ENCODE data around the gene SMIM23. TPM values are rescaled to one million over a fixed set of nuclear protein-coding genes. Genes with fewer than 3 reads are reported as not detected.

Gene SMIM23
- not detected in 2 replicates for total RNA-seq (2014; rRNA removed; shearing (Covaris generic))
- not detected in 2 replicates for polyA plus RNA-seq (2015; cell fraction: cytosol; rRNA removed)
- polyA plus RNA-seq (2015; cell fraction: nucleus; rRNA removed), result not detected in 2 replicates

DNA sequence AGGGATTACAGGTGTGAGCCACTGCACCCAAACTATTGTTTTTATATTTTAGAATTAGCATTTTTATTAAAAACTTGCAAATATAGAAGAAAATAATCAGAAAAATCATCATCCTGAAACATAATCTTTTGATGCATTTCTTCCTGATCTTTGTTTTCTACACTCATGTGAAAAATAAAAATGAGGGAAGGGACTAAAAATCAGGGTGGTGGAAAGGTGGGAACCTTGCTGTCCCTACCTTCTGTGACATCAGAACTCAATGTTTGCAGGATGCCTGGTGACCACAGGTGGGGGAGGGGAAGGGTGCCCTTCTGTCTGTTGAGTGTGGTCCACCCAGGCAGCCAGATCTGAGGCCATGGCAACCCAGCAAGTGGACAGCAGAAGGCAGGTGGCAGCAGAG lies at the start of gene SMIM23:
TSS of gene SMIM23 (plus strand) at position 301 of the 400 bp plus-strand sequence. CDS start at position 356, 55 bp downstream.
- DNase-seq (ENCODE audit: low read depth, low spot score), result no peak
- in situ Hi-C loops (cut with HindIII; ENCODE audit: low pct_unique_long_range_greater_than_20kb, low sequenced_read_pairs), result no loop called here

DNA sequence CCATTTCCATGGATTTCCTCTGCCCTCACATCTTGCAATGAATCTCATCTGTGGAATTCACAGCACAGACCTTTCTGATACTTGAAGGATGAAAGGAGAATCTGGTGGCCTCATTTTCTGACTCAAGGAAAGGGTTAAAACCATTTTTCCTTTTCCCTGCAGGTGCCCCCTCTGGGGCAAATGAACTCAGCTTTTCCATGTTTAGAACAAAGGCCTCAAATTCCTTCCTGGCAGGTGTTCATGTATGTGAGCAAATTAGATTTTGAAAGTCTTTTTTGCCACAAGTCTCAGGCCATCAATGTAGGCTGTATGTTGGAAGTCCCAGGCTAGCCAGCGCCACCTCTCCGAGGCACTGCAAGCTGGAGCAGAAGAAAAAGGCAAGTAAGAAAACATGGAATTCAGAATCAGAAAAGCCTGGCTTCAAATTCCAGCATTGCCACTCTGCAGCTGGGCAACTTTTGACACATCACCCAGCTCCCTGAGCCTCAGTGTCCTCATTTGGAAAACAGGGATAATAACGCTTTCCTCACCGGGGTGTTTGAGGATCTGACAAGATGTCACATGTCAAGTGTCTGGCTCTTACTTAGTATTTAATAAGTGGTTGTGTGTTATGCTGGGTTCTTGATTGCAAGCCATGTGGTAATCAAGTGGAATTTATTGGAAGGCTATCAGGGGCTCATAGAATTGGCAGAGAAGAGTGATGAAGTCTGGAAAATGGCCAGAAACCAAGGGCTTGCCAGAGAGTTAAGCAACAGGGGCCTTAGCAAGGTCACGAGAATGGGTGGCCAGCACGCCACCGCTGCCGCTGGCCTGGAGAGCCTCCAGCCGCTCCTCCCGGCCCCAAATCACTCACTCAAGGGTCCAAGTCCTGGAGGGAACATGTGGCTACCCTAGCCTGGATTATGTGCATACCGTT lies 48.4 kb upstream of the SMIM23 start:
- in situ Hi-C loops (cut with HindIII; ENCODE audit: low pct_unique_long_range_greater_than_20kb, low sequenced_read_pairs), result no loop called here
- no peak for DNase-seq (ENCODE audit: low read depth, low spot score)

DNA sequence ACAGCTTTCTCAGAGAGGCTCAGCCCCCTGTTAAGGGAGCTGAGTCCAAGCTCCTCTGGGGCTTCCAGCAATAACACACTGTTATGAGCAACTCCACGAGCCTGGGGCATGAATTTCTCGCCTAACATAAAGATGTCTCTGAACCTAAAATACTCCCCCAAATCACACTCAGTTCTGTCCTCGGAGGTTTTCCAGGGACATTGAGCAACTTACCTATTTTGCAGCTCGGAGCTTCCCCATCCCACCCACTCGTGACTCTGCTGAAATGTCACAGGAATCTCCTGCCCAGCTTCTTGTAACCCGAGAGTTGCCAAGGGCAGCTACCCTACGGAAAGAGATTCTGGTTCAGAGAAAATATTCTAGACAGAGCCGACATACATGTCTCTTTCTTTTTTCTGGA lies 47.1 kb upstream of the SMIM23 start:
- in situ Hi-C loops (cut with HindIII; ENCODE audit: low pct_unique_long_range_greater_than_20kb, low sequenced_read_pairs), result no loop called here
- no peak for DNase-seq (ENCODE audit: low read depth, low spot score)

DNA sequence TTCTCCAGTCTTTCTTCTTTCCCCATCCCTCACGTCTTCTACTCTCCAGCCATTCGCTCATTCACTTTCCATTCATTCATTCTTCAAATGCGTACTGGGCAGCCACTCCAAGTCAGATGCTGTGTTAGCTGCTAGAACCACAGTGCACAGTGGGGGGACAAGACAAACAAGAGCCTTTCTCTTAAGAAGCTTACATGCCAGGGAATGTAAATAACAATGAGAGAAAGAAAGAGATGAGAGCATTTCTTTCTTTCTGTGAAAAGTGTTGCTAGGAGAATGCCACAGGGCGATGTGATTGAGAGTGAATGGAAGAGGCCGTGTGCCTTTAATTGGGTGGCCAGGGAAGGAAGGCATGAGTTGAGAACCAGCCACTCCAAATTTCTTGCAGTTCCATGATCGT lies 46.3 kb upstream of the SMIM23 start:
- in situ Hi-C loops (cut with HindIII; ENCODE audit: low pct_unique_long_range_greater_than_20kb, low sequenced_read_pairs), result no loop called here
- DNase-seq (ENCODE audit: low read depth, low spot score), result no peak

DNA sequence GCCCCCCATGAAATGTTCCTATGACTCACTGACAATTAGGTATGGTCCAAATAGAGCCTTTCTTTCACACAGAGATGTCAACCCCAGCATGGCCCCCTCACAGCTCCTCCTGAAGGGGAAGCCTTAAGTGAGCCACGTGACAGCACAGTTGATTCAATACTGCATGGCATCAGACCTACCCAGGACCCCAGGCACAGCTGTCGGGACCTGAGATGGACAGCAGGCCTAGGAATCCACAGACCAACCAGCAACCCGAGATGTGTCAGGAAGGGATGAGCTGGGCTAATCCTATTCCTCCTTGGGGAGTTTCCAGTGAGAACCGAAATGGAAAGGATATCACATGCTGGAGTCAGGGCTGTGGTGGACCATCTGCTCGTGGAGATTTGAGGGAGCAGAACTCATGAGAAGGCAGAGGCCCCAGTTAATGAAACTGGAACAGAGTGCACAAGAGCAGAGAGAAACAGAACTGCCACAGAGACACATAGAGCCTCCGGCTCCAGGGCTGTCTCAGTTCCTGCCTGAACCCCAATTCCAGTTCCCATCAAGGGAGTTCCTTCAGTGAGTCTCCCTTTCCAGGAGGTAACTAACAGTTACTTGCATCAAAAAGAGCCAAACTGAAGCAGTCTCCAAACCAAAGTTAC lies 42.1 kb upstream of the SMIM23 start:
- in situ Hi-C loops (cut with HindIII; ENCODE audit: low pct_unique_long_range_greater_than_20kb, low sequenced_read_pairs), result no loop called here
- DNase-seq (ENCODE audit: low read depth, low spot score), result no peak

DNA sequence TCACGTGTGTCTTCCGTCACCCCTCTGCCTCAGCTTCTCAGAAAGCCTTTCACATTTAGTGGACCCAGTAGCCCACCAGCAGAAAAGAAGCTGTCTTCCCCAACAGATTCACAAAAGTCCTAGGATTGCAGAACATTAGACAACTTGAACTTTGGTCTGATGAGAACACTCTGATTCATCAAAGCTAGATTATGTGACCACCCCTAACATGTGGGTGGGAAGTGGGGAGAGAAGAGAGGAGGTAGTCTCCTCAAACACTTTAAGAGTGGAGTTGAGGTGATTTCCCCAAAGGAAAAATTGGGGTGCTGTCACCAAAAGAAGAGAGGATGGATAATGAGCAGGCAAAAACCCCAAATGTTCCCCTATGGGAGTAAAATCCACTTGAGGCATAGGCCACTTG lies 41.4 kb upstream of the SMIM23 start:
- in situ Hi-C loops (cut with HindIII; ENCODE audit: low pct_unique_long_range_greater_than_20kb, low sequenced_read_pairs), result no loop called here
- no peak for DNase-seq (ENCODE audit: low read depth, low spot score)

DNA sequence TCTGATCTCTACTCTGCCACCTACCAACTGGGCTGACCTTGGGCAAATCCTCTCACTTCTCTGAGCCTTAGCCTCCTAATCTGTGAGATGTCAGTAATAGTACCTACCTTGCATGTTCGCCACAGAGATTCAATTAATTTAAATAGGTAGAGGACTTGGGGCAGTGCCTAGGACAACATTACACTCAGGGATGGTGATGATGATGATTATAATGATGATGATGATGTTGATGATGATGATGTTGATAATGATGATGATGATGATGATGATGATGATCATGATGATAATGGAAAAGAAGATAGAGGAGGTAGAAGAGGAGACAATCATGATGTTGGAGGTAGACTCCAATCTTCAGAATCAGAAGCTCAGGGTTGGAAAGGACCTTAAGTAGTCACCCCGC lies 40.7 kb upstream of the SMIM23 start:
- in situ Hi-C loops (cut with HindIII; ENCODE audit: low pct_unique_long_range_greater_than_20kb, low sequenced_read_pairs), result no loop called here
- no peak for DNase-seq (ENCODE audit: low read depth, low spot score)

DNA sequence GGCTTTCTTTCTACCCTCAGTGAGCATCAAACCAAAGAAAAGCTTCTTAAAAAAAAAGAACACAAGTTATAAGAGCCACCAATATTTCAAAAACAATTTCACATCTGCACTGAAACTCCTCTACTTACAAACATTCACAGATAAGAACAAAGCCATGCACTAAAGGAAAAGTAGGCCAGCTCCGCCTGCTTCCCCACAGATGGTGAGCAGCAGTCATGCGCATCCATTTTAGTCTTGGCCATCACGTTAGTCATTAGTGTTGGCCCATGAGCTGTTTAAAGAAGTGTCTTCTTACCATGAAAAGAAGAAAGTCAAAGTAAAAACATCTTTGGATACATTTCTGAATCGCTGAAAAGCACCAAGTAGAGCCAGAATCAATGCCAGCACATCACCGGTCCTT lies 40.0 kb upstream of the SMIM23 start:
- in situ Hi-C loops (cut with HindIII; ENCODE audit: low pct_unique_long_range_greater_than_20kb, low sequenced_read_pairs), result no loop called here
- no peak for DNase-seq (ENCODE audit: low read depth, low spot score)

DNA sequence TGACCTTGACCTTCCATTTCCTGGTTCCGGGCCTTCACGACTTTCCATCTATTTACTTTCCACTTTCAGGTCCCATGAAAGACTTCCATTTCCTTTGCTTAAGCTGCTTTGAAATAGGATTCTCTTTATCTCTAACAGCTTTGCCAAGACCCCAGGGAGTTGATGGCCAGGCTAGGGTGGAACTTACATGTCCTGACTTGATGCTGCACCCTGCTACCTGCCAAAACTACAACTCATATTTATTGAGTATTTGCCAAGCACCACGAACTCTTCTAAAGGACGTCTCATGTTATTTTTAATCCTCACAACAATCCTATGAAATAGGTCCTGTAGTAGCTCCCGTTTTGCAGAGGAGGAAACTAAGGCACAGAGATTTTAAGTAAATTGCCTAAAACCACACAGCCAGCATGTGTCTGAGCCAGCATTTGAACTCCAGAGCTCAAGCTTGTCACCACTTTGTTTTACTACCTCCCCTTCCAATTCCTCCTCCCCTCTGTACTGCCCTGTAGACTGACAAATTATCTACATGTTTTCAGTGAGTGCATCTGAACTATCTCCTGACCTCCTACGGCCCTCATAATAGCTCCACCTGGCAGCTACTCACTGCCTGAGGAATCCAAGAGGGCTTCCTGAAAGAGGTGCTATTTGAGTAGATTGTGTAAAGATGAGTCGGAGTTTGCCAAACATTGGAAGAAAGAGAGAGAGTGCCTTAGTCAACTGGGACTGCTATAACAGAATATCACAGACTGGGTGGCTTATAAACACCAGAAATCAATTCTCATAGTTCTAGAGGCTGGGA lies 38.4 kb upstream of the SMIM23 start:
- in situ Hi-C loops (cut with HindIII; ENCODE audit: low pct_unique_long_range_greater_than_20kb, low sequenced_read_pairs), result no loop called here
- no peak for DNase-seq (ENCODE audit: low read depth, low spot score)

DNA sequence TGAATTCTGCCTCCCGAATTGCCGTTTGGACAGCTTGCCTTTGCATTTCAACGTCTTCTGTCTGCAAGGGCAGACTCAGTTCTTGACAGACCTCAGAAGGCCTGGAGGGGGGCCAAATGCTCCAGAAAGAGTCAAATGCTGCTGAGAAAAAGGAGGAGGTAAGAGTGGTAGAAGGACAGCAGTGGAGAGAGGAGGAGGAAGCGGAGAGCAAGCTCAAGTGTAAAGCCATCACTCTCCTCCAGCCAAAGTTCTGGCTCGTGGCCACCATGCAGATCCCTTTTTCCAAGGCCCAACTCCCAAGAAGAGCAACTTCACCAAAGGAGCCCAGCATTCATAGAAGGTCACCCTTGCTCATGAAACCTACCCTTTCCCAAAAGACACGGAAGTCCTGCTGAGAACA lies 36.9 kb upstream of the SMIM23 start:
- DNase-seq (ENCODE audit: low read depth, low spot score), result no peak
- in situ Hi-C loops (cut with HindIII; ENCODE audit: low pct_unique_long_range_greater_than_20kb, low sequenced_read_pairs), result no loop called here

DNA sequence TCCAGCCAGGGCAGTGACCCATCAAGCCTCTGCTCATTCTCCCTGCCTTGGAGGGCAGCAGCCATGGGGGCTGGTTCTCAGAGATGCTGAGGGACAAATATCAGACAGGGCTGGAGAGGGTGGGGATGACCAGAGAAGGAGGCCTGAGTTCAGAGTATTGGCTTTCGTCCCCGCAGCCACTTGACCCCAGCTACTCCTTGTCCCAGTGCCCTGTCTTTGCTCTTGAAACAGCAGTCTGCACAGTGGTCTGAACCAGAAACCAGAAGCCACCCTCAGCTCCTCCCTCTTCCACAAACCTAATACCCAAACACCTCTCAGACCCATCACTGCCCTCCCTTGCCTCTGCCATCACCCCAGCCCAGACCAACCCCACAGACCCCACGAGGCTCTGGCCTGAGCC lies 36.3 kb upstream of the SMIM23 start:
- DNase-seq (ENCODE audit: low read depth, low spot score), result no peak
- in situ Hi-C loops (cut with HindIII; ENCODE audit: low pct_unique_long_range_greater_than_20kb, low sequenced_read_pairs), result no loop called here

DNA sequence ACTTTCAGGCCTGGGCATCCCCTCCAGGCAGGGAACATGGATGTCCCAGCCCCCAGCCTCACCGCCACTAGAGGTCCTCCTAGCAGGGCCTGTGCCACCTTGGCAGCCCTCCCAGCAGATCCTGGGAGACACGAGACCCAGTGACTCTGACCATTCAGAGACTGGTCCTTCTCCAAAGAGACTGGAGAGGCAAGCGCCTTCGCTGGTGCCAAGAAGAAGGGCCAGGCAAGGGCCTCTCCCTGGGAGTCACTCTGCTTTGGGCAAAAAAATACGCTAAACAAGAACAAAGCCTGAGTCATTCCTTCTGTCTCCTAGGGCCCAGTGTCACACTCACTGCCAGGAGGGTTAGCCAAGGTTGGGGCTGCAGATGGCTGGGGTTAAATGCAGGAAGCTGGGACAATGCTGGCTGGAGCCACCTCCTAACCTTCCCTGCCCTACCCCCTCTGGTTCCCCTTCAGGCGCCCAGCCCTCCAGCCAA lies 35.3 kb upstream of the SMIM23 start:
- in situ Hi-C loops (cut with HindIII; ENCODE audit: low pct_unique_long_range_greater_than_20kb, low sequenced_read_pairs), result no loop called here
- peak; percentile 37 for DNase-seq (ENCODE audit: low read depth, low spot score)

DNA sequence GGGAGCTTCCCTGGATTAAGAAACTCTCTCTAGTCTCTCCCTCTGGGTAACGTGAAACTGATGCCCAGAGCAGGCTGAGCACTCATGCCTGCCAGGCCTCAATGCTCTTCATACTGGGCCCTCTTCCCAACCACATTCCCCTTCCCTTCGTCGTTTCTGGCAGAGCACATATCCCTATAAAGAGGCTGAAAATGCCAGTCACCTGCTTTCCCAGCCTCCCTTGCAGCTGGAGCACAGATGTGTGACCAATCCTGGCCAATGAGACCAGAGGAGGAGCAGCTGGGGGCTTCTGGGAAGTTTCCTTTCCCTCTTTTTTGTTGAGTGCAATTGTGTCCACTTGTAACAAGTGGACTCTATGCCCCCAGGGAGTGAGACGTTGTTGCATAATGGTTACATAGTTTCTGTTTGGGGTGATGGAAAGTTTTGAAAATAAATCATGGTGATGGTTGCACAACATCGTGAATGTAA lies 30.2 kb upstream of the SMIM23 start:
- in situ Hi-C loops (cut with HindIII; ENCODE audit: low pct_unique_long_range_greater_than_20kb, low sequenced_read_pairs), result no loop called here
- no peak for DNase-seq (ENCODE audit: low read depth, low spot score)

DNA sequence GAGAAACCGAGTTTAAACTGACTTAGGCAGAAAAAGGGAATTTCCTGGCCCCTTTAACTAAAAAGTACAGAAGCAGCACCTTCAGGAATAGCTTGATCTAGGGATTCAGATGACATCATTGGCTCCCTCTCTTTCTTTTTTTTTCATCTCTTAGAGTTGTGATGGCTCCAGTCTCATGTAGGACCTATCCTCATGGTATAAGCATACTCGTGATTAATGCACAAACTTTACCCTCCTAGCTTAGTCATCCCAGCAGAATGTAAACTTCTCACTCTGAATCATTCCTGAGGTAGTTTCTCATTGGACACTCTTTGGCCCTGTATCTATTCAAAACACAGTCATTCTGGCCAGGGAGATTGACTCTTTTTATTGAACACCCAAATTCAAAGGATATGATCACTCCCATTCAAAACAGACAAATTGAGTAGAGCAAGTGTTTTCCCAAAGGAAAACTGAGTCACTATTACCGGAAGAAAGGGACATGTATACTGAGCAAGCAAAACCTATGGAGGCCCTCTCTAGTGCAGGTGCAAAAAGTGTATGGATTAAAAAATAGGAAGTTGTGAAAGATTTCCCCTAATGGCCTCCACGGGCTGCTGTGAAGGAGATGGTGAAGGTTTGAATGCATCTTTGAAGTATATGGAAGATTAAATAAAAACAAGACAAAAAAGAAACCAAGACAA lies 27.6 kb upstream of the SMIM23 start:
- no peak for DNase-seq (ENCODE audit: low read depth, low spot score)
- in situ Hi-C loops (cut with HindIII; ENCODE audit: low pct_unique_long_range_greater_than_20kb, low sequenced_read_pairs), result no loop called here

DNA sequence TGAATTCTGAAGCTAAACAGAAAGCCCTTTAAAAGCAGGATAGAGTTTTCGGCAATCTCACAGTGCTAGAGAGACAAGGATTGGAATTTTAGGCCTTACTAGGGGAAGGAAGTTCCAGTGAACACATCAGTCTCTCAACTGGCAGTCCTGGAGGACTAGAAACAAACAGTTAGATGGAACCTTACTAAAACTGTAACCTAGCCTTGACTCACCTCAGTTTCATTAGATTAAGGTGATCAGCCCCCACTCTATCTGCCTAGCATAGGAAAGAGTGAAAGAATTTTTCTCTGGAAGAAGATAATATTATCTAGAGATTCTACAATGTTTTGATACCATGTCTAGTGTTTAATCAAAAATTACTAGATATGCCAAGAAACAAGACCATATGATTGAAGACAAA lies 25.8 kb upstream of the SMIM23 start:
- no peak for DNase-seq (ENCODE audit: low read depth, low spot score)
- in situ Hi-C loops (cut with HindIII; ENCODE audit: low pct_unique_long_range_greater_than_20kb, low sequenced_read_pairs), result no loop called here

DNA sequence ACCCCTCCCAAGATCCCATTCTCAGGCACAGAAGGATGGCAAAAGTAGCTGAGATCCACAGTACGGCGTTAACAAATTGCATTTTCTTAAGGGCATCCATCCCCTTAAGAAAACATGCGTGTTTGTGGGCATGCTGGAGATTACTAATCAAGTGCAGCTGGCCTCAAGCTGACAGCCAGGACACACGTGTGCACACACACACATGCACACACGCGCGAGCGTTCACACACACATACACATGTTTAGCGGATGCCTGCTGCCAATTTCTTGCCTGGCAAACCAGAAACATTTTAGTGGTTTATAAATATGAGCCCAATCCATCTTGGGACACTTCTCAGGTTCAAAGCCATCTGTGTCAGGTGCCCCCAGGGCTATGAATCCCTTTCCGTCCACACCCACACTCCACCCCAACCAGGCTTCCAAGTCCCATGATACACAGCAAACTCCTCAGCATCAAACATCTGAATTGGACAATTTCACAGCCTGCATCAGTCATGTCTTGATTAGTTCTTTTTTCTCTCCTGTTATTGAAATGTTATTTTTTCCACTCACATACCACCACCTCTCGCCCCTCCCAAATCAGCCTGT lies 23.5 kb upstream of the SMIM23 start:
- in situ Hi-C loops (cut with HindIII; ENCODE audit: low pct_unique_long_range_greater_than_20kb, low sequenced_read_pairs), result no loop called here
- no peak for DNase-seq (ENCODE audit: low read depth, low spot score)

DNA sequence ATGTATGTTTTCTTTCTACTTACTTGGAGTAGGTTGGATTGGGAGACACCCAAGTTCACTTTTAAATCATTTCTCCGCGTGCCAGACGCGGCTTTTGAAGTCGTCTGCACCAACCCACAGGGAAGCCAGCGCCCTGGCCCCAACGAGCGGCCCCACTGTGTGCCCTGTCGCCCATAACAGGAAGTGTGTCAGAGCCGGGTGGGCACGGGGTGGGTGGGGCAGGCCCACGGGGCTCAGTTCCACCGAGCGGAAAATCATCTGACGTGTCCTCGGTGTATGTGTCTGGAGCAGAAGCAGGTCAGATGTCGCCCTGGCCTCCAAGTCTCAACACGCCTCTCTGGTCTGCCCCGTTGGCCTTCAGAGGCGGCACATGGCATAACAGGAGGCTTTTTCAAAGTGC lies 22.7 kb upstream of the SMIM23 start:
- no peak for DNase-seq (ENCODE audit: low read depth, low spot score)
- in situ Hi-C loops (cut with HindIII; ENCODE audit: low pct_unique_long_range_greater_than_20kb, low sequenced_read_pairs), result no loop called here
